Cardiac muscle cell (in vitro differentiated cells and primary cell): ENCODE measurements around the gene SACS. TPM values are rescaled to one million over a fixed set of nuclear protein-coding genes. Genes with fewer than 3 reads are reported as not detected.

ENCODE experiments used
- DNase-seq, 2 donors: peaks; one replicate each; pipeline versions ENCODE4 v3.0.0 to v3.0.0-alpha.2; 2010 to 2017; ENCODE audit warnings: low read depth in 1 of 2, low spot score in 1 of 2
- H3K27ac ChIP-seq: fragments of 200-600 bp; sonication (generic); 2 replicates; pipeline ENCODE4 v1.5.1; 2016
- H3K27me3 ChIP-seq: fragments of 200-600 bp; sonication (generic); 2 replicates; pipeline ENCODE4 v1.6.0; 2016; ENCODE audit warnings: control low read depth
- H3K36me3 ChIP-seq: fragments of 200-600 bp; sonication (generic); 2 replicates; pipeline ENCODE4 v1.5.1; 2016; ENCODE audit warnings: control low read depth
- H3K4me1 ChIP-seq: fragments of 200-600 bp; sonication (generic); 2 replicates; pipeline ENCODE4 v1.8.1; 2017; ENCODE audit warnings: low read depth, mild to moderate bottlenecking, mixed run types
- H3K4me3 ChIP-seq: fragments of 200-600 bp; sonication (generic); 2 replicates; pipeline ENCODE4 v1.5.1; 2016; ENCODE audit warnings: mild to moderate bottlenecking
- H3K9me3 ChIP-seq: fragments of 200-600 bp; sonication (generic); 2 replicates; pipeline ENCODE4 v1.5.1; 2017; ENCODE audit warnings: low read depth, mild to moderate bottlenecking, control low read depth
- polyA plus RNA-seq: library from polyadenylated mRNA; unstranded; fragments of >200 nt; fragmentation: Nextera tagmentation; extraction: Ambion mirVana; gene quantifications from 2 replicates; pipeline ENCODE4 v1.2.1, GENCODE V29; 2016
- total RNA-seq: library from RNA; depleted of rRNA; stranded (reverse); fragments of >200 nt; gene quantifications from 2 replicates; pipeline ENCODE4 v1.2.3, GENCODE V29; 2016
- TF ChIP-seq, protein P1 (sequence below): IDR thresholded peaks from 2 replicates; pipeline ENCODE4 v1.5.1; 2012; ENCODE audit warnings: low read depth, mild to moderate bottlenecking, low read length

The SACS gene
- total and polyA plus RNA-seq, 2 experiments from 2014 or later: 5.1 to 34.9 TPM

DNA sequence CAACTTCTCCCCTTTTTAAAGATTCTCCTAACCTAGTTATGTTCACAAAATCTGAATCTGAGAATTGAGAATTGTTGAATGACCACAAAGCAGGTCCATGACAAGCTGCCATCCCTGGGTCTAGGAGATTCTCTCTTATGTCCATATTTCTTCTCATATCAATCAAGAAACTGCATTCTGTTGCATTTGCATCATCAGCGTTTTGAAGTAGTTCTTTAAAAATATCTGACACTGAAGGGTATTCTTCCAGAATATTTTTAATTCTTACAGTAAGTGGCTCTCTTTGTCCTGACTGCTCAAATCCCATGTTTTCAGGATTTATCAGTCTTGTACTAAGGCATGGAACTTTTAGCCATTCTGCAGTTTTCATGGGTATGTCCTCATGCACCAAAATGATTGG lies 94.3 kb downstream of the SACS start:
- H3K36me3 ChIP-seq: peaks cover 15% of the 10 kb centered on the region
- no peaks in the 10 kb centered on the region for H3K4me1 ChIP-seq
- H3K4me3 ChIP-seq: no peak overlapping the region
- H3K27ac ChIP-seq: no peak overlapping the region
- TF ChIP-seq, protein P1, sequence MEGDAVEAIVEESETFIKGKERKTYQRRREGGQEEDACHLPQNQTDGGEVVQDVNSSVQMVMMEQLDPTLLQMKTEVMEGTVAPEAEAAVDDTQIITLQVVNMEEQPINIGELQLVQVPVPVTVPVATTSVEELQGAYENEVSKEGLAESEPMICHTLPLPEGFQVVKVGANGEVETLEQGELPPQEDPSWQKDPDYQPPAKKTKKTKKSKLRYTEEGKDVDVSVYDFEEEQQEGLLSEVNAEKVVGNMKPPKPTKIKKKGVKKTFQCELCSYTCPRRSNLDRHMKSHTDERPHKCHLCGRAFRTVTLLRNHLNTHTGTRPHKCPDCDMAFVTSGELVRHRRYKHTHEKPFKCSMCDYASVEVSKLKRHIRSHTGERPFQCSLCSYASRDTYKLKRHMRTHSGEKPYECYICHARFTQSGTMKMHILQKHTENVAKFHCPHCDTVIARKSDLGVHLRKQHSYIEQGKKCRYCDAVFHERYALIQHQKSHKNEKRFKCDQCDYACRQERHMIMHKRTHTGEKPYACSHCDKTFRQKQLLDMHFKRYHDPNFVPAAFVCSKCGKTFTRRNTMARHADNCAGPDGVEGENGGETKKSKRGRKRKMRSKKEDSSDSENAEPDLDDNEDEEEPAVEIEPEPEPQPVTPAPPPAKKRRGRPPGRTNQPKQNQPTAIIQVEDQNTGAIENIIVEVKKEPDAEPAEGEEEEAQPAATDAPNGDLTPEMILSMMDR: no peak
- DNase-seq: no peak
- no peaks in the 10 kb centered on the region for H3K9me3 ChIP-seq
- H3K27me3 ChIP-seq: no peaks in the 10 kb centered on the region

GRCh38 chr13:23330356-23330755 lies 103.1 kb downstream of the SACS start:
- TF ChIP-seq, protein P1: no peak
- Histone ChIP-seq H3K4me1 (no peaks in the 10 kb centered on the region), H3K27me3 (no peaks in the 10 kb centered on the region), H3K9me3 (no peaks in the 10 kb centered on the region), H3K36me3 (no peaks in the 10 kb centered on the region), H3K27ac (no peak overlapping the region), H3K4me3 (no peak overlapping the region)
- DNase-seq: no peak

- Histone ChIP-seq H3K4me1 (no peaks in the 10 kb centered on the region), H3K36me3 (no peaks in the 10 kb centered on the region), H3K4me3 (no peak overlapping the region), H3K9me3 (no peaks in the 10 kb centered on the region), H3K27me3 (no peaks in the 10 kb centered on the region), H3K27ac (no peak overlapping the region)
- TF ChIP-seq, protein P1: no peak
- no peak for DNase-seq
Observed at GRCh38 chr13:23325191-23325590, 108.3 kb downstream of the SACS start.

- no peaks in the 10 kb centered on the region for H3K9me3 ChIP-seq
- no peaks in the 10 kb centered on the region for H3K36me3 ChIP-seq
- no peaks in the 10 kb centered on the region for H3K27me3 ChIP-seq
- no peak overlapping the region for H3K27ac ChIP-seq
- TF ChIP-seq, protein P1: no peak
- DNase-seq: no peak
- no peaks in the 10 kb centered on the region for H3K4me1 ChIP-seq
- no peak overlapping the region for H3K4me3 ChIP-seq
Observed at GRCh38 chr13:23323946-23324709, 109.4 kb downstream of the SACS start.

DNA sequence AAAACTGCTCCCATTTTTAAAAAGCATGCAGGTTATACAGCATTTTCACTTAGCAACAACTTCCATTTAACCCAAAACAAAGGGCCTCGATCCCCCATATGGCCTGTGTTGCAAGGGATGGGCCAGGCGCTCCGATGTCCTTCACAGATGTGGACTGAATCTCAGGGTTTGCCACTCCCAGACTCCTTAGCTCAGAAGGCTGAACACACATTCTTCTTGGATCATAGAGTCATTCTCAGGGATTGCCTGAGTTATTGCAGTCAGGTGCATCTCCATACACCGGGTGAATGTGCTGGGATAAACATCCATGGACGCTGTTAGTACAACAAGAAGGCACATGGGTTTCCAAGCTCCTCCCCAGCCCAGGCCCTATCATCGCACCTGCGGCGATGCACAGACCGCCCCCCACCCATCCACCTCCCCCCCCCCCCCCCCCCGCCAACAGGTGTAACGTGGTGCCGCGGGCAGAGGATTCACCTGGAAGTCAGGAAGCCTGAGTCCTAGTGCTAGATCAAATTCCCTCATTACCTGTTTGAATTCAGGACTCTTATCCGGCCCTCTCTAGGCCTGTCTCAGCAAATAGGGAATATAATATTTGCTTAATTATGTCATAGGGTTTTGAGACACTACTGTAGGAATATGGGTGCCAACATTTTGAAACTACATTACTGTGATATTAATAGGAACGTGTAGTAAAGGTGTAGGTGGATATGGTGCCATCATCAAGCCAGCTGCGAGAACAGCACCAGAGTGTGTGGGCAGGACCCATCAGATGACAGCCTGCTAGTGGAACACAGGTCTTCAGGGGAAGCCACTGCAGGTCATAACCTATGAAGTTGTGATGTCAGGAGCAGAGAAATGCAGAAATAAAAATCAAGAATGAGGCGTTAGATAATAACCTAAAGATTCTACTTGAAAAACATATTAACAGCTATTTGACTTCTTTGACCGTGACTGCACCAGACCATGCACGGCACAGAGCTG lies 110.9 kb downstream of the SACS start:
- Histone ChIP-seq H3K27ac (no peak overlapping the region), H3K4me3 (no peak overlapping the region), H3K27me3 (no peaks in the 10 kb centered on the region), H3K9me3 (no peaks in the 10 kb centered on the region), H3K36me3 (no peaks in the 10 kb centered on the region), H3K4me1 (no peaks in the 10 kb centered on the region)
- no peak for DNase-seq
- TF ChIP-seq, protein P1: no peak
